ENCODE measurements around the gene CAB39. TPM values are rescaled to one million over a fixed set of nuclear protein-coding genes. Genes with fewer than 3 reads are reported as not detected.

Gene CAB39
- total and polyA plus RNA-seq, 2 donors (not counting 1 experiment from before 2014, with no cell fraction given) = 51.1 to 72.3 TPM

DNA sequence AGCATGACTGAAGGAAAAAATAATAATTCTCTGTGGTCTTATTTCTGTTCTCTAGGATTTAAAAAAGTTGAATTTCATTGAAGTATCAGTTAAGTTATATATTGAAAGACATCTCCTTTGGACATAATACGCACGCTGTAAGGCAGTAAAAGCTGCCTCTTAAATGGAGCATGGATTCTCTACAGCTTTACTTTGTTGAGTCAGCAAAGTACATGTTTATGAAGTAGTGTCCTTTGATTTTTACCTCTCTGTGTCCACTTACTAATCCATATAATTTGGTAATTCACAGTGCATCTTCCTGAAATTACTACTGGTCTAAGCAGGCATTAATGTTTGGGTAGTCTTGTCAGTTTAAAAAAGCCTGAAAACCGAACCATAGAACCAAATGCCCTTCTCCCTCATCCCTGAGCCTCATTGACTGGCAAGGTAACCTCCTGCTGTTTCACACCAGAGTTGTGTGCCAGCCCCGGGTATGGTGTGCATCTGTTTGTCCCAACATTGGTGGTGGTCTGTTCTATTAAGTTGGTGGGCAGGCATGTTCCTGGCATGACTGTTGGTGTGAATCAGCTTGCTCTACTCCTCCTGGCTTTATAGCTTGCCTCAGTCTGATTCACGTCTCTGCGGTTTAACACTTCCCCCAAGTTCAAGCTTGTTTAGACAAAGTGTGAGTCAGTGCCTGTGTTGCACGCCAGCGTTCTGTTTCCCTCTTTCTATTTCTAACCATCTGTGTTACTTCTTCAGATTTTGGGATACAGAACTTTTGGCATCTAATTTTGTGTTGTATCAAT is 81.1 kb downstream of the CAB39 start:
- no peak overlapping the region for H3K4me3 ChIP-seq (replicated peaks in 1 of 4; ENCODE audit: control extremely low read depth in 1 of 4, insufficient read depth in 1 of 4, low read depth in 3 of 4, low read length in 4 of 4)
- peaks cover 2% of the 10 kb centered on the region for H3K36me3 ChIP-seq (ENCODE audit: control insufficient read depth, insufficient read depth, low read length)
- H3K4me2 ChIP-seq (ENCODE audit: extremely low read depth, insufficient read depth, low read length) = peak overlapping the region; percentile 51
- no peak for TF ChIP-seq EZH2 (IDR thresholded peaks at IDR 0.05; ENCODE audit: low read length, missing control alignments)
- TF ChIP-seq, protein P1, sequence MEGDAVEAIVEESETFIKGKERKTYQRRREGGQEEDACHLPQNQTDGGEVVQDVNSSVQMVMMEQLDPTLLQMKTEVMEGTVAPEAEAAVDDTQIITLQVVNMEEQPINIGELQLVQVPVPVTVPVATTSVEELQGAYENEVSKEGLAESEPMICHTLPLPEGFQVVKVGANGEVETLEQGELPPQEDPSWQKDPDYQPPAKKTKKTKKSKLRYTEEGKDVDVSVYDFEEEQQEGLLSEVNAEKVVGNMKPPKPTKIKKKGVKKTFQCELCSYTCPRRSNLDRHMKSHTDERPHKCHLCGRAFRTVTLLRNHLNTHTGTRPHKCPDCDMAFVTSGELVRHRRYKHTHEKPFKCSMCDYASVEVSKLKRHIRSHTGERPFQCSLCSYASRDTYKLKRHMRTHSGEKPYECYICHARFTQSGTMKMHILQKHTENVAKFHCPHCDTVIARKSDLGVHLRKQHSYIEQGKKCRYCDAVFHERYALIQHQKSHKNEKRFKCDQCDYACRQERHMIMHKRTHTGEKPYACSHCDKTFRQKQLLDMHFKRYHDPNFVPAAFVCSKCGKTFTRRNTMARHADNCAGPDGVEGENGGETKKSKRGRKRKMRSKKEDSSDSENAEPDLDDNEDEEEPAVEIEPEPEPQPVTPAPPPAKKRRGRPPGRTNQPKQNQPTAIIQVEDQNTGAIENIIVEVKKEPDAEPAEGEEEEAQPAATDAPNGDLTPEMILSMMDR (conservative IDR thresholded peaks at IDR 0.05 in 1 of 2, IDR thresholded peaks at IDR 0.05 in 1 of 2; ENCODE audit: low read depth in 1 of 2, low read length in 2 of 2) = no peak
- peak overlapping the region; percentile 90 for H3K27ac ChIP-seq (ENCODE audit: insufficient read depth, low read length)
- H3K79me2 ChIP-seq (ENCODE audit: control insufficient read depth, insufficient read depth, low read length) = peaks cover 48% of the 10 kb centered on the region
- DNase-seq (ENCODE audit: low read depth in 2 of 2) = peak; percentile 99 to 100
- no peaks in the 10 kb centered on the region for H4K20me1 ChIP-seq (ENCODE audit: control insufficient read depth, extremely low read depth, insufficient read depth, low read length)
- H3K4me1 ChIP-seq (ENCODE audit: control insufficient read depth, extremely low read depth, insufficient read depth, low read length) = peaks cover 28% of the 10 kb centered on the region
- H3K9me3 ChIP-seq (ENCODE audit: control insufficient read depth, insufficient read depth, low read depth, low read length) = no peaks in the 10 kb centered on the region
- H3K27me3 ChIP-seq (ENCODE audit: control insufficient read depth, insufficient read depth, low read length) = no peaks in the 10 kb centered on the region
- no peak overlapping the region for H2AFZ ChIP-seq (ENCODE audit: low read length)
- H3K9ac ChIP-seq (ENCODE audit: insufficient read depth, low read length) = no peak overlapping the region

- Histone ChIP-seq H3K27me3 (ENCODE audit: control insufficient read depth, insufficient read depth, low read length) (no peaks in the 10 kb centered on the region), H3K27ac (ENCODE audit: insufficient read depth, low read length) (peak overlapping the region; percentile 90), H3K36me3 (ENCODE audit: control insufficient read depth, insufficient read depth, low read length) (peaks cover 2% of the 10 kb centered on the region), H3K9ac (ENCODE audit: insufficient read depth, low read length) (peak overlapping the region; percentile 16), H4K20me1 (ENCODE audit: control insufficient read depth, extremely low read depth, insufficient read depth, low read length) (no peaks in the 10 kb centered on the region), H3K79me2 (ENCODE audit: control insufficient read depth, insufficient read depth, low read length) (peaks cover 43% of the 10 kb centered on the region), H3K4me3 (replicated peaks in 1 of 4; ENCODE audit: control extremely low read depth in 1 of 4, insufficient read depth in 1 of 4, low read depth in 3 of 4, low read length in 4 of 4) (peak overlapping the region in 1 of 4 experiments; percentile 2), H3K4me1 (ENCODE audit: control insufficient read depth, extremely low read depth, insufficient read depth, low read length) (peaks cover 28% of the 10 kb centered on the region), H3K9me3 (ENCODE audit: control insufficient read depth, insufficient read depth, low read depth, low read length) (no peaks in the 10 kb centered on the region), H3K4me2 (ENCODE audit: extremely low read depth, insufficient read depth, low read length) (peak overlapping the region; percentile 51), H2AFZ (ENCODE audit: low read length) (no peak overlapping the region)
- DNase-seq (ENCODE audit: low read depth in 2 of 2) = peak in 1 of 2 donors; percentile 52
- TF ChIP-seq EZH2 (IDR thresholded peaks at IDR 0.05; ENCODE audit: low read length, missing control alignments) = no peak
- TF ChIP-seq, protein P1 (conservative IDR thresholded peaks at IDR 0.05 in 1 of 2, IDR thresholded peaks at IDR 0.05 in 1 of 2; ENCODE audit: low read depth in 1 of 2, low read length in 2 of 2) = no peak
These were observed 81.9 kb downstream of the CAB39 start for GRCh38 chr2:230794497-230794896.

DNA sequence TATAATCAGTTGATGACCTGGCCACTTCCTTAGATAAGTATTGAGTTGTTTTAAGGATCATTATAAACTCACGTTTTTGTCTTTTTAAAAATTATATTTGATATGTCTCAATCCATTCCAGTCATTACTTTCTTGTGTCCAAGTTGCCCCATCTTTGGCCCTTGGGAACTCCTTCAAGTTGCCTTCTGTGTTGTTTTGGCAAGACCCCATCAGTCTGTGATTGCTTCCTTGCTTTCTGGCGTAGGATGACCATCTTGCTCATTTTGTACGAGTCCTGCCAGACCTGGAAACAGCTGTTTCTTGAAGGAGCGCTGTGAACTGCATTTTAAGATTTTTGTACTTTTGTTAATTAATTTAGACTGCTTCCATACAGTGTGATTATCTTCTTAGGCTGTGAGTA is 83.2 kb downstream of the CAB39 start:
- peak in 1 of 2 donors; percentile 78 for DNase-seq (ENCODE audit: low read depth in 2 of 2)
- Histone ChIP-seq H3K27me3 (ENCODE audit: control insufficient read depth, insufficient read depth, low read length) (no peaks in the 10 kb centered on the region), H4K20me1 (ENCODE audit: control insufficient read depth, extremely low read depth, insufficient read depth, low read length) (no peaks in the 10 kb centered on the region), H3K79me2 (ENCODE audit: control insufficient read depth, insufficient read depth, low read length) (peaks cover 35% of the 10 kb centered on the region), H3K27ac (ENCODE audit: insufficient read depth, low read length) (peak overlapping the region; percentile 90), H3K9me3 (ENCODE audit: control insufficient read depth, insufficient read depth, low read depth, low read length) (no peaks in the 10 kb centered on the region), H3K4me2 (ENCODE audit: extremely low read depth, insufficient read depth, low read length) (peak overlapping the region; percentile 2), H3K9ac (ENCODE audit: insufficient read depth, low read length) (no peak overlapping the region), H3K36me3 (ENCODE audit: control insufficient read depth, insufficient read depth, low read length) (peaks cover 6% of the 10 kb centered on the region), H2AFZ (ENCODE audit: low read length) (no peak overlapping the region), H3K4me1 (ENCODE audit: control insufficient read depth, extremely low read depth, insufficient read depth, low read length) (peaks cover 26% of the 10 kb centered on the region), H3K4me3 (replicated peaks in 1 of 4; ENCODE audit: control extremely low read depth in 1 of 4, insufficient read depth in 1 of 4, low read depth in 3 of 4, low read length in 4 of 4) (no peak overlapping the region)
- no peak for TF ChIP-seq EZH2 (IDR thresholded peaks at IDR 0.05; ENCODE audit: low read length, missing control alignments)
- TF ChIP-seq, protein P1 (conservative IDR thresholded peaks at IDR 0.05 in 1 of 2, IDR thresholded peaks at IDR 0.05 in 1 of 2; ENCODE audit: low read depth in 1 of 2, low read length in 2 of 2) = no peak

Data from fibroblast of lung (primary cell).